ES-I3 (cell line): Measurements from ENCODE around the gene CFAP20DC.
"Not testable (repeated sequence)": the region's sequence is repeated elsewhere in the genome, so short reads cannot be mapped to it uniquely, and the experiment has no call there.

Experiments used
- H3K36me3 ChIP-seq: 2 replicates; pipeline ENCODE4 v1.6.1; 2013; ENCODE audit warnings: mild to moderate bottlenecking, low read length, control low read depth, moderate library complexity; ENCODE audit not compliant: insufficient read depth
- H3K4me1 ChIP-seq: 2 replicates; pipeline ENCODE4 v1.6.1; 2013; ENCODE audit warnings: mild to moderate bottlenecking, control low read depth, low read length; ENCODE audit not compliant: insufficient read depth
- H3K9ac ChIP-seq: 2 replicates; pipeline ENCODE4 v1.6.1; 2013; ENCODE audit warnings: low read depth, mild to moderate bottlenecking, low read length, moderate library complexity
- H3K9me3 ChIP-seq: 2 replicates; pipeline ENCODE4 v1.6.1; 2013; ENCODE audit warnings: mild to moderate bottlenecking, low read length, moderate library complexity; ENCODE audit not compliant: control insufficient read depth, insufficient read depth

Gene CFAP20DC

DNA sequence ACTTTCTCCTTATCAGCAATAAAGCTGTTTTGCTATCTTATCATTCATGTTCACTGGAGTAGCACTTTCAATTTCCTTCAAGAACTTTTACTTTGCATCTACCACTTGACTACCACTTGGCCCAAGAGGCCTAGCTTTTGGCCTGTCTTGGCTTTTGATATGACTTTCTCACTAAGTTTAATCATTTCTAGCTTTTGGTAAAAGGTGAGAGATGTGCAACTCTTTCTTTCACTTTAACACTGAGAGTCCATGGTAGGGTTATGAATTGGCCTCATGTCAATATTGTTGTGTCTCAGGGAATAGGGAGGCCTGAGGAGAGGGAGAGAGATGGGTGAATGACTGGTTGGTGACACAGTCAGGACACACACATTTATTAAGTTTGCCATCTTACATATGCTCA lies 352.3 kb downstream of the CFAP20DC start:
- H3K4me1 ChIP-seq = no peaks in the 10 kb centered on the region
- H3K36me3 ChIP-seq = no peaks in the 10 kb centered on the region
- H3K9me3 ChIP-seq = peaks cover 11% of the 10 kb centered on the region; the same call in 1 of the 2 replicates
- H3K9ac ChIP-seq = no peak overlapping the region

DNA sequence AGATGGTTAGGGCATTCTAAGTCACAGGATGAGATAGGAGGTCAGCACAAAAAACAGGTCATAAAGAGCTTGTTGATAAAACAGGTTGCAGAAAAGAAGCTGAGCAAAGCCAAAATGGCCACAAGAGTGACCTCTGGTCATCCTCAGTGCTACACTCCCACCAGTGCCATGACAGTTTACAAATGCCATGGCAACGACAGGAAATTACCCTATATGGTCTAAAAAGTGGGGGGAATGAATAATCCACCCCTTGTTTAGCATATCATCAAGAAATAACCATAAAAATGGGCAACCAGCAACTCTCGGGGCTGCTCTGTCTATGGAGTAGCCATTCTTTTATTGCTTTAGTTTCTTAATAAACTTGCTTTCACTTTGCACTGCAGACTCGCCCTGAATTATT lies 353.0 kb downstream of the CFAP20DC start:
- not testable (repeated sequence) for H3K4me1 ChIP-seq, H3K9ac ChIP-seq, H3K36me3 ChIP-seq
- H3K9me3 ChIP-seq = peaks cover 13% of the 10 kb centered on the region; the same call in 1 of the 2 replicates

DNA sequence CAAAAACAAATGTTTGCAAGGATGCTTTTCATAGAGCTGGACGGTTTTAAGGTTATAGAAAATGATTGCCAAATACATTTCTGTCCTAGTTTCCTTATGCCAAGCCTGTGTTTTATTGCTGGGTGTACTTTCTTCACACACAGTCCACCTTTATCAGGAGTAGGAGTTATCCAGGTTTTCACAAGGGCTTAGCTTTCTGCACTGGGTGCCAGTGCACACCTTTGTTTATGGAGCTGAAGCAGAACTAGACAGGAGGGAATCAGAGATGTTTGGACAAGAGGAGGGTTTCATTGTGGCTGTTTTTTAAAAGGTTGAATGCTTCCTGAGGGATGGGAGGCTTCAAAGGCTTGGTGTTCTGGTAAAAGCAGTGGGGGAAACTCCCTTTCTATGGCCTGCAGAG lies 353.7 kb downstream of the CFAP20DC start:
- Histone ChIP-seq H3K9ac (no peak overlapping the region), H3K36me3 (no peaks in the 10 kb centered on the region), H3K4me1 (no peaks in the 10 kb centered on the region), H3K9me3 (peaks cover 20% of the 10 kb centered on the region)

DNA sequence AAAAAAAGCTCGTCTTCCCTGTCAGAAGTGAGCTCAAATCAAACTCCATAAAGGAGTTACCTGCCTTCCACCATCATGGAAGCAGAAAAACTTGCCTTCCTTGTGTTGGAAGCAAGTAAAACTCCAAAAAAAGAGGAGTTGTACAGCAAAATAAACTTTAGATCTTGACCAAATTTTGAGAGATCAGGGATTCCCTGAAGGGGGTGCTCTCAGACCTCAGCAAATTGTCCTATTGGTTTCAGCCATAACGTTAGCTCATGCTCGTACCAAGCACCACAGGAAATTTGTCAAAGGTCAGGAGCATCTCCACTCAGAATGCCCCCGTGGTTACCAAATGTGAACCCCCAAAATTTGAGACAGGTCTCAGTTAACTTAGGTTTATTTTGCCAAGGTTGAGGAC lies 354.5 kb downstream of the CFAP20DC start:
- not testable (repeated sequence) for H3K4me1 ChIP-seq, H3K9ac ChIP-seq, H3K36me3 ChIP-seq
- H3K9me3 ChIP-seq = peaks cover 22% of the 10 kb centered on the region

DNA sequence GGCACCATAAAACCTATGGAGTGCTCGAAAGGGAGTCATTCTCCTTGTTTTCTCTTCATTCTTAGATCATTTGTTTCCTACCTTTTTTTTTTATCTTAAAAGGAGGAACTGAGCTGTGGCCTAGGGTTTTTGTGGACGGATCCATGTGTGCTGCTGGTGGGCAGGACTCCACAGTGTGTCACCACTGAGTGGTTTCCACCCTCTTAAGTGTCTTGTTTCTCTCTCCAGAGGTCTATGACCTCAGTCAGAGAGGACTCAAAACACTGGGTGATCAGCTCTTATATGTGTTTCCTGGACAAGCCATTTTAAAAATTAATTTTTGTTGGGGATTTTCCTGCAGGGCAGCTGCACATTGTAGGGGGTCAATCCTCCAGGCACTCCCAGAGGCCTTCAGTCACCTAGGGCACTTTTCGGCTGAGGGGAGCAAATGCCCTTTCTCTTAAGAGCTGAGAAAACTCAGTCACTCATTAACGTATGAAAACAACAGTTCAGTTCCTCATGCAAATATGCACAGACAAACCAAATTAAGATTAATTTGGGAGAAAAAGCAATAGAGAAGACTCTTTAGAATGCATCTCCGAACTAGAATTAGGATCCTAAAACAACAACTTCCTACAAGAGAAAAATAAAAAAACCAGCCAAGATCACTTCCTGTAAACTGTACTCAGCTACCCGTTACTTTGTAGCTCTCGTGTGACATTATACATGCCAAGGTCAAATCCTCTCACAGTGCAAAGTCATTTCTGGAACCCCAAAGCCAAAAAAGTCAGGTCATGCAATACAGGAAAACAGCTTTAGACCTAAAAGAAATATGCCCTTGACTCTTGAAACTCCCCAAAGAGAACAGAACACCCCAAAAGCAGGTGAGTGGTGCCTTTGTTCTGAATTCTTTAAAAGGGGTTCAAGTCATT lies 355.6 kb downstream of the CFAP20DC start:
- no peaks in the 10 kb centered on the region for H3K4me1 ChIP-seq
- H3K9ac ChIP-seq = no peak overlapping the region; the same call in 1 of the 2 replicates
- no peaks in the 10 kb centered on the region for H3K36me3 ChIP-seq
- peaks cover 27% of the 10 kb centered on the region for H3K9me3 ChIP-seq

DNA sequence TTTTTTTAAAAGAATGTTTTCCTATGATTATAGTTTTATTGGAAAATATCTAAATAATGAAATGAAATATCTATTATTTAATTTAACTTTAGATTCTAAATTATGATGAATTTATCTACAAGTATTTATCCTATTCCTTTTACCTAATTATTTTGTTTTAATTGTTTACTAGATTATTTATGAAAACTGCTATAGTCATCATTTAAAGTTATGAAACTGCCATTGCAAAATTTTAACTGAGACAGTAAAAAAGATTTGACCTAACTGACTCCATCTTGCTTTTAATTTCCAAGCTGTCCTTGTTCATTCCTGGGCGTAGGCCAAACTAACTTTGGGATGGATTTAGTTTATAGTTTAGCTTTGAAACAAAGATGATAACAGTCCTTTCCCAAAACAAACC lies 357.3 kb downstream of the CFAP20DC start:
- no peak overlapping the region for H3K9ac ChIP-seq
- peaks cover 30% of the 10 kb centered on the region for H3K9me3 ChIP-seq
- H3K4me1 ChIP-seq = no peaks in the 10 kb centered on the region

More for the DNA sequence above, 357.3 kb downstream of the CFAP20DC start:
- no peaks in the 10 kb centered on the region for H3K36me3 ChIP-seq
